Mesenteric fat pad (tissue), 1 donor: ENCODE data around the gene SFRP5. TPM values are rescaled to one million over a fixed set of nuclear protein-coding genes. Genes with fewer than 3 reads are reported as not detected.
A peak's percentile ranks its signal among the peaks of the same experiment; 100 is the strongest.

Experiments used
- DNase-seq: peaks from one replicate; pipeline ENCODE4 v3.0.0-alpha.2; 2020; ENCODE audit warnings: low spot score
- total RNA-seq: library from RNA; stranded (reverse); fragmentation: NEBNext Ultra II Directional; extraction: Animal tissue kit (Norgen Biotek cat#: 25700); gene quantifications from one replicate; pipeline ENCODE4 v1.2.1, GENCODE V29; 2021
- donor health status: DM: yes; HTN: yes; CAD: no.

SFRP5 gene
- total RNA-seq, 1 donor from 2014 or later = not detected

DNA sequence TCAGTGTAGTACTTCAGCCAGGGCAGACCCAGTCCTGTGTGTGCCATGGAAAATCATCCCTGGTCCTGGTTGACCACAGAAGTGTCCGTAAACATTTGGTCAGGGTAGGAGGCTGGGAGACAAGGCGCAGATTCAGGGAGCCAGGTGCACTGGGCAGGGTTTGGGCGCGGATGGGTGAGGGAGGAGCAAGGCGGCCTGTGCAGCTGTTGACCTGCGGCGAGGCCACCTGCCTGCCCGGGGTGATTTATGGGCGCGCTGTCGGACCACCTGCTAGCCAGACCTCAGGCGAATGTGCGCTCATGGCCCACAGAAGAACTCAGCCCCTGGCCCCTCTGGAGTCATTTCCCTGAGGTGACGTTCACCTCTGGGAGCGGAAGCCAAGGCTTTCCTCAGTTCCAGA is 6.6 kb downstream of the SFRP5 start:
- DNase-seq = no peak

DNA sequence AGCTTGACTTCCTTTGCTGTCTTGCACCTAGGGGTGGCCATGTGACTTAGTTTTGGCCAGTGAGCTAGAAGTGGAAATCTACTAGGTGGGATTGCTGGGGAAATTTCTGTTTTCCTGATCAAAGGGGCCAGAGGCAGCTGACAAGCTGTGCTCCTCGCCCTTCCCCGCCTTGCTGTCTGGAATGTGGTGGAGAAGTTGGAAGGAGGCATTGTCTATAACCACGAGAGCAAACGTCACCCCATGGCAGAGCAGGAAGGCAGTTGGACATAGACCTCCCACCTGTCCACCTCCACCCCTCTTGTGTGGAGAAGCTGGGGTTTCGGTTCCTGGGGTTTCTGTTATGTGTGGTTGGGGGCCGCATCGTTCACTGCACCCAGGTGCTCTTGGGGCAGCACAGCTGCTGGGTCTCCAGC is 7.3 kb downstream of the SFRP5 start:
- no peak for DNase-seq

DNA sequence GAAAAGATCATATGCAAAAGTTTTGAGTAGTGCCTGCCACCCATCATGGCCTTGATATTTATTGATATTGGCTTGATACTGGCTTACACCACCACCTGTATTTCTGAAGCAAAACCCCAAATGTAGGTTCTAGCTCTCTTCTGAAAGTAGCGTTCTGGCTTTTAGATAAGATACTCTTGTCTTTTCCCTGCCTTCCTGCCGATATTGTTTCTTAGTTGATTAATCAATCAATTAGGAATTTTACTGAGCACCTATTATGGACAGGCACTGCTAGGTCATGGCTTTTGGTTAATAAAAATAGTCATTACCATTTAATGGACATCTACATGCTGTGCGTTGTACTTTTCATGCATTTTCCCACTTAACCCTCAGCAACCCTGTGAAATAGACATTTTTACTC is 7.9 kb downstream of the SFRP5 start:
- DNase-seq = no peak

DNA sequence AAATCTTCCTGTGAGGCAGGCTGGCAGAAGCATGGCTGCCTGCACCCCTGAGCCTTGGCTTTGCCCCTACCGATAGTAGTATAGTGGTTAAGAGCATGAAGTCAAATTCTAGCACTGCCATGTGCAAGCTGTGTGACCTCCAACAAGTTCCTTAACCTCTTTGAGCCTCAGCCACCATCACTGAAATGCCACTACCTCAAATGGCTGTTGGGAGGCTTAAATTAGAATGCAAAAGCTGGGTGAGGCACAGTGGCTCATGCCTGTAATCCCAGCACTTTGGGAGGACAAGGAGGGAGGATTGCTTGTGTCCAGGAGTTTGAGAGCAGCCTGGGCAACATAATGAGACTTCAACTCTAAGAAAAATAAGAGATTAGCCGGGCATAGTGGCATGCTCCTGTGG is 8.4 kb downstream of the SFRP5 start:
- DNase-seq = no peak

DNA sequence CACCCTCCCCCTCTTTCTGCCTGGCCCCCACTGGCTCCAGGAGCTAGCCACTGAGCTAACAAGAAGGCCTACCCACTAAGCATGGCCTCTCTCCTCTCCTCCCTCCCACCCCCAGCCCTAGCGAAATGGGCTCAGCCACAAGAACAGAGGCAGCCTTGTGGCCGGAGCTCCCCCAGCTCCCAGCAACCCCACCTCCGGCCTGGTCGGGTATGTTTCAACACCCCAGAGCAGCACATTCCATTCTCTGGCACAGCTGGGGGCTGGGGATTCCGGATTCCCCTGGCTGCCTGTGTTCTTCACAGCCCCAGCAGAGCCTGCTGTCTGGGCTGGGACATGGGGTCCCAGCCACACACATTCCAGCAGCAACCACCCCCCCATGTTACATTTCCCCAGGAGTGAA is 9.0 kb downstream of the SFRP5 start:
- DNase-seq = no peak

DNA sequence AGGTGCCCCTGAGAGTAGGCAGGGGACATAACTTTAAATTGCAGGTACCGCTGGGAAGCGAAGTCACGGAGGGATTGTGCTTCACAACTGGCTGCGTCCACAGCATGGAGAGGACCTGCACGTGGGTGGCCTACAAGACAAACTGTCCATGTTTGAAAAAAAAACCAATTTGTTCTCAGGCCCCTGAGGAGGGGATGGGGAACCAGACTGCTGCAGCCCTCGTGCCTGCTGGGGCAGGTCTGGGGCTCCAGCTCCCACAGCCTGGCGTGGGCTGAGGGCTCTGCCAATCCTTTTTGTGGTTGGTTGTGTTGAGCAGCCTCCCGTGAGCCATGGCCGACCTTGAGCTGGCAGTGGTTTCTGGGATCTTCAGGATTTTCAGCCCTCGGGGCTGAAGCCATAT is 9.7 kb downstream of the SFRP5 start:
- DNase-seq = no peak

DNA sequence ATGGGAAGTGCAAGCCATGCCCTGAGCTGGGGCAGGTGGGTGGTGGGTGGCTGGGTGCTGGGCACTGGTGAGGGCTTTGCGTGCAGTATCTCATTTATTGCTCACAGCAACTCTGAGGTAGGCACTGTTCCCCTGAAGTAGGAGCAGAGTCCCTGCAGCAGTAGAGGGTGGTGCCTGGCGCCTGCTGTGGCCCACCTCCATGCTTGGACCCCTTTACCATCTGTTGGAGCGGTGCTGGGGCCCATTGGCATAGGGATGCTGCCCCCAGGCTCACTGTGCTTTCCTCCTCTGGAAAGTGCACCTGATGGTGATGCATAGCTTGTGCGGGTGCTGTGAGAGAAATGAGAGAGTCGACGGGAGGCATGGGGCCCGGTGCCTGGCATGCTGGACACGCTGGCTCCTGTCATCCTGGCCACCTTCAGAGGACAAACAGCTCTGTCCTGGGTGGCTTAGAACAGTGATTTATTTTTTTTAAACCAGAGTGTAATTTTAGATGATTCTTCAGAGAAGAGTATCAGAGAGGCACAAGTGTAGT is 10.4 kb downstream of the SFRP5 start:
- no peak for DNase-seq

DNA sequence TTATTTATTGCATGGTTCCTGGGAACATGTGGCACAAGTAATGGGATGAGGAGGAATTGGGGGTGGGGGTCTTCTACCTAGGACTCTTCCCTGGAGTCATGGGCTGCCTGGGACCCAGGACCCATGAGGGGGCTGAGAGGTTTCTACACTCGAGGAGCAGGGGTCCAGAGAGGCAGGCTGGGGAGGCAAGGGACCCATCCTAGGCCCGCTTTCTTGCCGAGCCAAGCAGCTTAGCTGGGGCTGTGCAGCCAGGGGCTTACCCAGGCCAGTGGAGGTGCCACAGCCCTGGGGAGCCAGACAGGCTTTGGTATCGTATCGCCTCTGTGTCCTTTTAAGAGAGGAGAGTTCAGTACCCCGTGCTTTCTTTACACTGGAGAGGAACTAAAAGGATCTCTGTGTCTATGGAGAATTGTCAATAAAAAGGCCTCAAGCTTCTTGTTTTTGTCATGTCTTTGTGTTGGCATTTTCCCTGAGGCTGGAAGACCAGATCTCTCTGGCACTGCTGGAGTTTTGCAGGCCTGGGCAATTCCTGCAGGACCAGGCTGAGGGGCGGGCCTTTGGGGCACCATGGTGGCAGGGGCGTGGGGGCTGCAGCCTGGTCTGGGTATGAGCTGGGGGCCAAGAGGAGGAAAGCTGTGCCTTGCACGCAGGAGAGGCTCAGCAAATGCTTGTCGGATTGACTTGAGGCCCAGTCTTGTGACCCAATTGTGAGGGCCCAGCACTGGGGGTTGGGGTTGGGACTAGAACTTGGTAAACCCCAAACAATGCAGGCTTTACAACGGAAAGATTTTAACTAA is 11.1 kb downstream of the SFRP5 start:
- DNase-seq = no peak

DNA sequence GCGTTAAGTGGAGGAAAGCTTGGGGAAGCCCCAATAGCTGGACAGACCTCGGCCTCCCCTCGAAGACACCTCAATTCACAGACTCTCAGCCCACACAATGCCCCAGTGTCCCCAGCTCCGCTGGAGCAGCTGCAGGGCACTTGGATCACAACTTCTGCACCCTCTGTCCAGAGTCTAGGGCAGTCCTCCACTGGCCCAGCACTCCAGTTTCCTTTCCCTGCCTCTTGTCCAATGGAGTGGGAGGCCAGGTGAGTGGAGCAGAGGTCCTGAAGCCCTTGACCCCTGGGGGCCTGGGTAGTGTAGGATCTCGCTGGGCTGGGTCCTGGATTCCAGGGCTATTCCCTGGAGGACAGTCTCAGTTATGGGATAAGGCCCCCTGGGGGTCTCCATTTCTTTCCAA is 11.9 kb downstream of the SFRP5 start:
- DNase-seq = no peak

DNA sequence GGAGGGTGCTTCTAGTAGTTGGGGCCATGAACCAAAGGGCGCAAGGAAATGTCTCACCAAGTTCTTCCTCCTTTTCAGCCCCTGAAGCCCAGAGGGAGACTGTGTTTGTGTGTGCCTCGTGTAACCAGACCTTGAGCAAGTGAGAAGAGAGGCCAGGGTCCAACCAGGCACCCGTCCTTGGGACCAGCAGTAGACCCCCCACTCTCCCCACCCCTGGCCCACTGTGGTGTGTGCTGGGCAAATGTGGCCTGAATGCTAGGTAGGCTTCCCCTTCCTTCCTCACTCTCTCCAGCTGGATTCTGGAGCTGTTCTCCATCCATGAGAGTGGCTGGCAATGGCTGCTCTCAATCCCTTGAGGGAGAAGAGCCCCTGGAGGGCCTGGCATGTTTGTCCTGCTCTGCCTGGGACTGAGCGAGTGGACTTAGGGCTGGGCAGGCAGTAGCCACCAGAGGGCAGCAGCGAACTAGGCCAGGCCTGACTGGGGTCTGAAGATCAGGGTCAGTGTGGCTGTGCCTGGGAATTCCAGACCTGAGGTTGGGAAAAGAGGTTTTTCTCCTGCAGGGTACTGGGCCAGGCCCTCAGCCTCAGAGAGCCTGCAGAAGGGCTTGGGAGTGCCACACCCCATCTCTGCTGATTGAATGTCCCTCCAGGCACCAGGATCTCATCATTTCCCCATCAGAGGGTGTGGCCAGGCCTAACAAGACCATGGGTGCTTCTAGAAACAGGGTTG is 12.5 kb downstream of the SFRP5 start:
- no peak for DNase-seq

DNA sequence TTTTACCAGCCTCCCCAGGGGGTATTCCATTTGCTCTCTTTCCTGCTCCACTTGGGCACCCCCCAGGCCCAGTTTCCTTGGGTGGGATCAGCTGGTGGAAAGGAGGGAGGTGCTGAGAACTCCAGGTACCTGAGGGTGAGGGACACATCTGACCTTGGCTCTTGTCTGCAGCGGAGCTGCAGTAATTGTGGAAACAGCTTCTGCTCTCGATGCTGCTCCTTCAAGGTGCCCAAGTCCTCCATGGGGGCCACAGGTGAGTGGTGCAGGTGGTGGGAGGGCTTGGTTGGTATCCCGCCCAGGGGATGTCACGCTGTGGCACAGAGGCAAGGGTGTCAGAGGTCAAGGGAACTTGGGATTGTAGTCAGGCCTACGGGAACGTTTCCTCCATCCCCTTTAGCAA is 14.3 kb downstream of the SFRP5 start:
- no peak for DNase-seq

DNA sequence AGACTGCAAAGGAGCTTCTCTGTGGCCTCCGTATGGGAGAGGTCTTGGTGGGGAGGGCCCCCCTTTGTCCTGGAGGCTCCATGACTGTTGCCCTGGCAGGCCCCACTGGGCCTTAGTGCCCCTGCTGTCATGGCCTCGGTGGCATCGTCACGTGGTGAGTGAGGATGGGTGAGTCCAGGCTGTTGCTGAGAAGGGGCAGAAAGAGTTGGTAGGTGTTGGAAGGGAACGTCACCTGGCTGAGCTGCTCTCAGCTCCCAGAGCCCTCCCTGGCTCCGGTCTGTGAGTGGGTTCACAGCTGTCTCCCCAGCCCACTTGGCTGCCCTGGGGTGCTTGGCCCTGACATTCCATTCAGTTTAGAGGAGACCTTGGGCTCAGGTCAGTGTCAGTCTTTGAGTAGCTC is 16.1 kb downstream of the SFRP5 start:
- DNase-seq = no peak

DNA sequence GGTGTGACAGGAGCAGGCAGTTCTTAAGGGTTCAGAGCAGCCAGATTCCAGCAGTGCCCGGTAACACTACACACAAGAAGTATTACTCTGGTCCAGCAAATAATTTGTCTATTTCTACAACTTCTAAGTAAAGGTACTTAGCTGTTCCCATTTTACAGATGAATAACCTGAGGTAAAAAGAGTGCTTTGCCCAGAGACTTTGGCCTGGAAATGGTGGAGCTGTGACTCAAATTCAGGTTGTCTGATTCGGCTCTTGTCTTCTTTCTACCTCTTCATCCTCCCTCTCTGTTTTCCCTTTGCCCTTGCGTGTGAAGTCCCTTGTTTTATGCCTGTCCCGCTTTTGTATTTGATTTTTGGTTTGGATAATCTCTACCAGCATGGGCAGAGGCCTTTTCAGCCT is 17.1 kb downstream of the SFRP5 start:
- DNase-seq = no peak

DNA sequence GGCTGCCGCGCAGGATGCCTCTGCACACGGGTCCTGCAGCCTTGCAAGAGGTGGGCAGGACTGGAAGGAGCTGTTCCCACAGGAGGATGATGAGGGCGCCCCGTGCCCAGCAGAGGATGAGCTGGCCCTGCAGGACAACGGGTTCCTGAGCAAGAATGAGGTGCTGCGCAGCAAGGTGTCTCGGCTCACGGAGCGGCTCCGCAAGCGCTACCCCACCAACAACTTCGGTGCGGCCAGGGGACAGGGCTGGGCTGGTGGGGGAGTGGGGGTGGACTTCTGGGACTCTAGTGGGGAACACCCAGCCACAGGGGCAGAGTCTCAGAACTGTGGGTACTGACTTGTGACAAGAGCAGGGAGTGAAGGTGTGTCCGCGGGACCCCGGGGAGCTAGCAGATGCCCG is 18.8 kb downstream of the SFRP5 start:
- no peak for DNase-seq

DNA sequence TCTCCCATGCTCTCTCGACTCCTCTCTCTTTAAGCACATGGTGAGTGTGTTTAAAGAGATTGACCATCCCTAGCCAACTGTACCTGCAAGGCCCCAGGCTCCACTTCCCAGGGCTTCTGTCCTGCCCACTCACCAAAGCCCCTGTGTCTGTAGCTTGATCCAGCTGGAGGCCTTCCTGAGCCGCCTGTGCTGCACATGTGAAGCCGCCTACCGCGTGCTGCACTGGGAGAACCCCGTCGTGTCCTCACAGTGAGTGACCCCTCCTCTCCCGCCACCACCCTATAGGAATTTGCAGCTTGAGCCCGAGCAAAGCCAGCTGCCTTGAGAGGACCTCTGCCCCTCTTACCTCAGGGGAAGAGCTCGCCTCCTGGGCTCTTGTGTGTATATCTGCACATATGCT is 23.7 kb downstream of the SFRP5 start:
- DNase-seq = peak; percentile 28

DNA sequence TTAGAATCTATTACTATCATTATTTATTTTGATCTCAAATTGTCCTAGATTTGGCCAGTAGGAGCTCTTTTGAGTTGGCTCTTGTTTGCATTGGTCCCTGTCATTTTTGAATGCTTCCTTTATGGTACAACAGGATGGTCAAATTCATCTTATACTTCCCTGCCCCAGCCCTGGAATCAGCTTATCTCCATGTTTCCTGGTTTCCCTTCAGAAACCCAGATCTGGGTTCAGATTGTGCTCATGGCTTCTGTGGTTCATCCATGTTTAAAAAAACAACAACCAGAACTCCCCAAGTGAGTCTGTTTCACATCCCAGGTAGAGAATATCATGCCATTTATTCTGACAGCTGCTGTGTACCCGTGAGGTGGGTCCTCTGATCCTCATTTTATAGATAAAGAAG is 24.2 kb downstream of the SFRP5 start:
- DNase-seq = peak; percentile 28

DNA sequence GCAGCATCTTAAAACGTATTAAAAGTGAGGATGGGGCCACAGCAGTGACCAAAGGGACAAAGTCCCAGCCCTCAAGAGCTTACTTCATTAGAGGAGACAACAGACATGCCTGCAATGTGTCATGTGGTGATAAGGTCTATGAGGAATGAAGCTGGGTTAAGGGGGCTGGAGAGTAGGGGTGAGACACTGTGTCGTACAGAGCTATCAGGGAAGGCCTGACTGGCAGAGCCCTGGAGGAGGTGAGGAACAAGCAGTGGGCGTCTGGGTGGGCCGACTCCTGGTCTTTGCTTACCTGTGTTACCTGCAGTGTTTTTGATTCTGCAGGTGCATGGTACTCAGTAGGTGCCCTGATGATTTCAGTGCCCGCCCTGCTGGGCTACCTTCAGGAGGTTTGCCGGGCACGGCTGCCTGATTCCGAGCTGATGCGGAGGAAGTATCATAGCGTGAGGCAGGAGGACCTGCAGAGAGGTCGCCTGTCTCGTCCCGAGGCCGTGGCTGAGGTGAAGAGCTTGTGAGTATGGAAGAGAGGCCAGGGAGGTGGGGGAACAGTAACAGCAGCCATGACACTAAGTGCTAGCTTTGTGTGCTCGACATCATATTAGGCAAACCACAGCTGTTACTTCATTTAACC is 27.3 kb downstream of the SFRP5 start:
- no peak for DNase-seq

DNA sequence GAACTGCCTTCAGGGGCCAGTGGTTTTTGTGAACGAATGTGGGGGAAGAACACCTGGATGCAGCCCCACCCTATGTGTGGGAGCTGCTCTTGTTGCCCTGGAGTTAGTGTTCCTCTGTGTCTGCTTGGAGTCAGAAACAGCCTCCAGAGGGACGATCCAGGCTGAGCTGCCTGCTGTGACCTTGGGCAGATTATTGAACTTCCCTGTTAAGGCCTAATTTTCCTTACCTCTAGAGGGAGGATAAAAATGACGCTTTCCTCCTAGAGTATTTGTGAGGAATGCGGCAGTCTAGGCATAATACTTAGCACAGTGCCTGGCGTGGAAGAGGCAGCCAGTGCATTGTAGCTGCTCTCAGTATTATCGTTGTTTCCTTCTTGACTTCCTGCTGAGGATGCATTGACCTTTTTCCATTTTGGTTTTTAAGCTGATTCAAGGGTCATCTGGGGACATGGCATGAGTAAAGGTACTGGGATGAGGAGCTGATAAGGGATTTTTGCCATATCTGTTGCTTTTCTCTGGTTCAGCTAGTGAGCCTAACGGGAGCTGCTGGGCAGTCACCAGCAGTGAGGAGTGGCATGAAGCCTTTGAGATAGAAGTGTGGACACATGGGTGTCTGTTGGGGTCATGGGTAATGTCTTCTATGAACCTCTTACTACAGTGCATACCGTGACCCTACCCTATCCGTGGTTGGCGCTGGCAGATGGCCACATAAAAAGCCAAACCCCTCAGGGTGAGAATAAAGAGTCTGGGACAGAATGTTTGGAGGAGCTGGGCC is 28.4 kb downstream of the SFRP5 start:
- DNase-seq = no peak

DNA sequence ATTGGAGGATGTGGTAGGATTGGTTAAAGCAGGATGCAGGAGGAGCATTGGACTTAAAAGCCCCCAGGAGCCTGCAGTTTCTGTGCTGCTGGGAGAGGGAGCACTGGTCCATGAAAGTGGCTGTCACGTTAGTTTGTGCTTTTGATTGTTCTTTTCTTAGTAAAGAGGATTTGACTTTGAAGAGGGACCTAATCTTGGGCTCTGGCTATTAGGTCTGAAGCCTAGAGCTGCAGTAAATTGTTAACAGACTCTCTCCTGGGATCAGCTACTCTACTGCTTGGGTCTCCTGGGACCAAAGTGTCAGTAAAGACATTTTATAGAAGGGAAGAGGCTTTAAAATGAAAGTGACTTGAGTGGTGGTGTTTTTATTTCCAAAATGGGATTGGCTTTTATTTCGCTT is 31.2 kb downstream of the SFRP5 start:
- no peak for DNase-seq

DNA sequence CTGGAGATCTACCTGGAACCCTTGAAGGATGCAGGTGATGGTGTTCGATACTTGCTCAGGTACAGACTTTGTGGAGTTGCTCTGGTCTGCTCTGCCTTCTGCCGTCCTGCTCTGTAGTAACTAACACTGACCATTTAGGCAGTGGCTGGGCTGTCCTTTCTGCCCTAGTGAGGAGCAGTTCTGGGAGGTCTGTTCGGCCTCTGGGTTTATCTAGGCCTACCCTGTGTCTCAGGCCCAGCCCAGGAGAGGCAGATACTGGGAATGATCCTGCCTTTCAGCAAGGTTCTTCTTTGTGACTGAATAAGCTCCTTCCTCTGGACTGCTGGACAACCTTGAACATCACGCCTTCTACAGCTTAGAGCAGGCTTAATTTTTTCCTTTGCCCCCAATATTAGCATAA is 33.2 kb downstream of the SFRP5 start:
- DNase-seq = no peak

DNA sequence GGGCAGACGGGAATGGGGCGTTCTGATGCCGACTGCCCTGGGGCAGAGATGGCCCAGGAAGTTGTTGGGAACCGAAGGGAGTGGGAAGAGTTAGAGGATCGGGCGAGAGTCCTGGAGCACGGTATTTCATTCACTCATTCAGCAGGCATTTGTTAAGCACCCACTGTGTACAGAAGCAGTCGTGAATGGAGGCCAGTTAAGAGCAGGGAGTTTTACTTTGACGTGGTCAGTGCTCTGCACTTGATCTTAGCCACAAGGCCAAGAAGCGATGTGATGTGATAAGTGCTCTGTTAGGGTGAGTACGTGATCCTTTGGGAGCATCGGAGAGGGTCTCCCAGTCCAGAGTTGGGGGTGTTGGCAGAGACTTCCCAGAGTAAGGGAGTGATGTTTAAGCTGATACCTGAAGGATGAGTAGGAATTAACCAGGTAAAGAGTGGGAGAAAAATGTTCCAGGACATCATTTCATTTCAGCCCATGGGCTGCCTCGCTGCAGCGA is 34.0 kb downstream of the SFRP5 start:
- no peak for DNase-seq
